ENCODE results near the gene SUPT6H.

Gene SUPT6H

GRCh38 chr17:28620010-28620409 lies 42.0 kb upstream of the SUPT6H start:
- WGBS, result 96% methylated on average over 2 of the region's 2 CpGs
- H2BK5ac ChIP-seq (ENCODE audit: low read depth, low read length, poor library complexity, severe bottlenecking), result no peak overlapping the region
- peaks cover 64 to 97% of the 10 kb centered on the region in 2 experiments for H3K36me3 ChIP-seq (ENCODE audit: control insufficient read depth in 1 of 2, insufficient read depth in 2 of 2, low read depth in 1 of 2, low read length in 2 of 2)
- no peaks in the 10 kb centered on the region for H3K27me3 ChIP-seq (ENCODE audit: control insufficient read depth in 1 of 2, insufficient read depth in 1 of 2, low read length in 2 of 2)
- peaks cover 27% of the 10 kb centered on the region for H3K79me1 ChIP-seq (replicated peaks; ENCODE audit: low read length, poor library complexity, severe bottlenecking)
- H3K14ac ChIP-seq (ENCODE audit: low read length in 2 of 2), result no peak overlapping the region
- H2AFZ ChIP-seq (ENCODE audit: low read depth, low read length), result no peak overlapping the region
- no peak overlapping the region for H3K4me3 ChIP-seq (ENCODE audit: insufficient read depth in 1 of 2, low read depth in 1 of 2, low read length in 2 of 2)
- H3K9ac ChIP-seq (ENCODE audit: low read length), result no peak overlapping the region
- H3K18ac ChIP-seq (ENCODE audit: low read depth in 1 of 2, low read length in 2 of 2), result no peak overlapping the region
- no peak overlapping the region for H2BK12ac ChIP-seq (ENCODE audit: low read length in 2 of 2)
- H2BK120ac ChIP-seq (ENCODE audit: low read depth, low read length), result no peak overlapping the region
- no peak overlapping the region for H3K23ac ChIP-seq (ENCODE audit: low read length in 2 of 2)
- H2AK5ac ChIP-seq (ENCODE audit: low read length, severe bottlenecking), result no peak overlapping the region
- H4K8ac ChIP-seq (ENCODE audit: low read length), result no peak overlapping the region
- no peak for DNase-seq
- H3K4me1 ChIP-seq (ENCODE audit: control insufficient read depth, insufficient read depth, low read depth, low read length), result no peaks in the 10 kb centered on the region
- H4K91ac ChIP-seq (ENCODE audit: low read length), result no peak overlapping the region
- H3K4ac ChIP-seq (ENCODE audit: low read depth in 1 of 2, low read length in 2 of 2), result no peak overlapping the region
- H3K4me2 ChIP-seq (ENCODE audit: low read length, poor library complexity, severe bottlenecking), result no peak overlapping the region
- no peak overlapping the region for H3K27ac ChIP-seq (ENCODE audit: low read length, poor library complexity, severe bottlenecking)
- H3K9me3 ChIP-seq (ENCODE audit: control insufficient read depth, low read length), result no peaks in the 10 kb centered on the region
- H2BK15ac ChIP-seq (ENCODE audit: low read depth, poor library complexity, severe bottlenecking), result no peak overlapping the region

DNA sequence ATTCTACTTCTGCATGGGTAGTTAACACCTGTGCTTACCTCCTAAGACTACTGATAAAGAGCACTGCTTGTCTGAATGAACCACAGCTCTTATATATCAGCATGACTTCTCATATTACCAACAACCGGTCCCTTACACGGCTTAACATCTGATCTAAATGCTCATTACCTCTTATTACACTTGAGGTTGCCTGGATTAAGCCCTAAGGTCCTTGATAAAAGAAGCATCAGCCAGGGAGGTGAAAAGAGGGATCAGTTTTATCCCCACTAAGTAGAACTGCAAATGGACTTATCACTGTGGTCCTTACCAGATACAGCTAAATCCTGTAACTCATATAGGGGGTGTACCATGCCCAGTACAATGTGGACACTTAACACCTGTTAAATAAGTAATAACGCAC lies 39.8 kb upstream of the SUPT6H start:
- no peak overlapping the region for H2BK15ac ChIP-seq (ENCODE audit: low read depth, poor library complexity, severe bottlenecking)
- peaks cover 53 to 93% of the 10 kb centered on the region in 2 experiments for H3K36me3 ChIP-seq (ENCODE audit: control insufficient read depth in 1 of 2, insufficient read depth in 2 of 2, low read depth in 1 of 2, low read length in 2 of 2)
- no peak overlapping the region for H3K9ac ChIP-seq (ENCODE audit: low read length)
- no peak overlapping the region for H2AFZ ChIP-seq (ENCODE audit: low read depth, low read length)
- H2BK5ac ChIP-seq (ENCODE audit: low read depth, low read length, poor library complexity, severe bottlenecking), result no peak overlapping the region
- no peaks in the 10 kb centered on the region for H3K27me3 ChIP-seq (ENCODE audit: control insufficient read depth in 1 of 2, insufficient read depth in 1 of 2, low read length in 2 of 2)
- H3K4me3 ChIP-seq (ENCODE audit: insufficient read depth in 1 of 2, low read depth in 1 of 2, low read length in 2 of 2), result no peak overlapping the region
- H3K27ac ChIP-seq (ENCODE audit: low read length, poor library complexity, severe bottlenecking), result no peak overlapping the region
- no peak overlapping the region for H2BK120ac ChIP-seq (ENCODE audit: low read depth, low read length)
- no peak overlapping the region for H4K91ac ChIP-seq (ENCODE audit: low read length)
- peaks cover 29% of the 10 kb centered on the region for H3K79me1 ChIP-seq (replicated peaks; ENCODE audit: low read length, poor library complexity, severe bottlenecking)
- DNase-seq, result no peak
- no peak overlapping the region for H3K18ac ChIP-seq (ENCODE audit: low read depth in 1 of 2, low read length in 2 of 2)
- no peak overlapping the region for H3K14ac ChIP-seq (ENCODE audit: low read length in 2 of 2)
- H3K9me3 ChIP-seq (ENCODE audit: control insufficient read depth, low read length), result no peaks in the 10 kb centered on the region
- no peak overlapping the region for H4K8ac ChIP-seq (ENCODE audit: low read length)
- H2BK12ac ChIP-seq (ENCODE audit: low read length in 2 of 2), result no peak overlapping the region
- H2AK5ac ChIP-seq (ENCODE audit: low read length, severe bottlenecking), result no peak overlapping the region
- no peak overlapping the region for H3K23ac ChIP-seq (ENCODE audit: low read length in 2 of 2)
- WGBS, result 100% methylated on average over 2 of the region's 3 CpGs
- no peak overlapping the region for H3K4me2 ChIP-seq (ENCODE audit: low read length, poor library complexity, severe bottlenecking)
- H3K4me1 ChIP-seq (ENCODE audit: control insufficient read depth, insufficient read depth, low read depth, low read length), result no peaks in the 10 kb centered on the region
- H3K4ac ChIP-seq (ENCODE audit: low read depth in 1 of 2, low read length in 2 of 2), result no peak overlapping the region

DNA sequence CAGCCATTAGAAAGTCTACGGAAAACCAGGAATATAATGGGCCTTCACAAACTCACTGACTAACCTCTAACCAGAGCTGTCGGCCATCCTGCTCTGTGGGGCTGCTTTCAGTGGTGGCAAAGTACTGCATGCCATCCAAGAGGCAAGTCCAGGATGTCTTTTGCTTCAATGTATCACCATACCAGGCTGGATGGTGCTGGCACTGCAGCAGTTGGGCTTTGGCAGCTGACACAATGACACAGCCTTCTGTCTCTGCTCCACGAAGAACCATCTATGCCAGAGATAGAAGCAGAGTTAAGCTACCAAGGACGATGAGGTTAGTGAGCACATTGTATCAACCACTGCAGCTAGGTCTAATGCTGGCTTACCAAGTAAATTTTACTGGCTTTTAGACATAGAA lies 38.3 kb upstream of the SUPT6H start:
- H3K27ac ChIP-seq (ENCODE audit: low read length, poor library complexity, severe bottlenecking), result no peak overlapping the region
- no peak overlapping the region for H2AK5ac ChIP-seq (ENCODE audit: low read length, severe bottlenecking)
- no peak overlapping the region for H2BK12ac ChIP-seq (ENCODE audit: low read length in 2 of 2)
- peaks cover 33% of the 10 kb centered on the region for H3K79me1 ChIP-seq (replicated peaks; ENCODE audit: low read length, poor library complexity, severe bottlenecking)
- H2AFZ ChIP-seq (ENCODE audit: low read depth, low read length), result no peak overlapping the region
- no peak overlapping the region for H3K4me2 ChIP-seq (ENCODE audit: low read length, poor library complexity, severe bottlenecking)
- H3K4me3 ChIP-seq (ENCODE audit: insufficient read depth in 1 of 2, low read depth in 1 of 2, low read length in 2 of 2), result no peak overlapping the region
- H3K27me3 ChIP-seq (ENCODE audit: control insufficient read depth in 1 of 2, insufficient read depth in 1 of 2, low read length in 2 of 2), result no peaks in the 10 kb centered on the region
- WGBS, result 90% methylated on average over 4 of the region's 4 CpGs
- H3K9me3 ChIP-seq (ENCODE audit: control insufficient read depth, low read length), result no peaks in the 10 kb centered on the region
- H3K4ac ChIP-seq (ENCODE audit: low read depth in 1 of 2, low read length in 2 of 2), result no peak overlapping the region
- H2BK120ac ChIP-seq (ENCODE audit: low read depth, low read length), result no peak overlapping the region
- no peak overlapping the region for H3K9ac ChIP-seq (ENCODE audit: low read length)
- H3K18ac ChIP-seq (ENCODE audit: low read depth in 1 of 2, low read length in 2 of 2), result no peak overlapping the region
- no peaks in the 10 kb centered on the region for H3K4me1 ChIP-seq (ENCODE audit: control insufficient read depth, insufficient read depth, low read depth, low read length)
- H2BK5ac ChIP-seq (ENCODE audit: low read depth, low read length, poor library complexity, severe bottlenecking), result no peak overlapping the region
- no peak overlapping the region for H3K14ac ChIP-seq (ENCODE audit: low read length in 2 of 2)
- no peak overlapping the region for H4K8ac ChIP-seq (ENCODE audit: low read length)
- no peak for DNase-seq
- H3K36me3 ChIP-seq (ENCODE audit: control insufficient read depth in 1 of 2, insufficient read depth in 2 of 2, low read depth in 1 of 2, low read length in 2 of 2), result peaks cover 58 to 90% of the 10 kb centered on the region in 2 experiments
- H4K91ac ChIP-seq (ENCODE audit: low read length), result no peak overlapping the region
- no peak overlapping the region for H2BK15ac ChIP-seq (ENCODE audit: low read depth, poor library complexity, severe bottlenecking)
- peak overlapping the region in 1 of 2 experiments; percentile 47 for H3K23ac ChIP-seq (ENCODE audit: low read length in 2 of 2)

- no peak overlapping the region for H3K23ac ChIP-seq (ENCODE audit: low read length in 2 of 2)
- DNase-seq, result no peak
- no peak overlapping the region for H3K9ac ChIP-seq (ENCODE audit: low read length)
- no peak overlapping the region for H4K8ac ChIP-seq (ENCODE audit: low read length)
- H3K36me3 ChIP-seq (ENCODE audit: control insufficient read depth in 1 of 2, insufficient read depth in 2 of 2, low read depth in 1 of 2, low read length in 2 of 2), result peaks cover 57 to 87% of the 10 kb centered on the region in 2 experiments
- H2AFZ ChIP-seq (ENCODE audit: low read depth, low read length), result no peak overlapping the region
- no peak overlapping the region for H2BK12ac ChIP-seq (ENCODE audit: low read length in 2 of 2)
- H3K18ac ChIP-seq (ENCODE audit: low read depth in 1 of 2, low read length in 2 of 2), result no peak overlapping the region
- peaks cover 32% of the 10 kb centered on the region for H3K79me1 ChIP-seq (replicated peaks; ENCODE audit: low read length, poor library complexity, severe bottlenecking)
- no peak overlapping the region for H2BK15ac ChIP-seq (ENCODE audit: low read depth, poor library complexity, severe bottlenecking)
- H3K4me1 ChIP-seq (ENCODE audit: control insufficient read depth, insufficient read depth, low read depth, low read length), result no peaks in the 10 kb centered on the region
- H3K14ac ChIP-seq (ENCODE audit: low read length in 2 of 2), result no peak overlapping the region
- H4K91ac ChIP-seq (ENCODE audit: low read length), result no peak overlapping the region
- no peaks in the 10 kb centered on the region for H3K27me3 ChIP-seq (ENCODE audit: control insufficient read depth in 1 of 2, insufficient read depth in 1 of 2, low read length in 2 of 2)
- 100% methylated on average over 2 of the region's 2 CpGs for WGBS
- no peak overlapping the region for H2BK120ac ChIP-seq (ENCODE audit: low read depth, low read length)
- no peak overlapping the region for H3K4me2 ChIP-seq (ENCODE audit: low read length, poor library complexity, severe bottlenecking)
- no peak overlapping the region for H3K27ac ChIP-seq (ENCODE audit: low read length, poor library complexity, severe bottlenecking)
- no peak overlapping the region for H2BK5ac ChIP-seq (ENCODE audit: low read depth, low read length, poor library complexity, severe bottlenecking)
- no peak overlapping the region for H2AK5ac ChIP-seq (ENCODE audit: low read length, severe bottlenecking)
- H3K9me3 ChIP-seq (ENCODE audit: control insufficient read depth, low read length), result no peaks in the 10 kb centered on the region
- no peak overlapping the region for H3K4ac ChIP-seq (ENCODE audit: low read depth in 1 of 2, low read length in 2 of 2)
- H3K4me3 ChIP-seq (ENCODE audit: insufficient read depth in 1 of 2, low read depth in 1 of 2, low read length in 2 of 2), result no peak overlapping the region
Observed at GRCh38 chr17:28624148-28624547, 37.9 kb upstream of the SUPT6H start.
